ENCODE results near the gene NOXA1. TPM values are rescaled to one million over a fixed set of nuclear protein-coding genes. Genes with fewer than 3 reads are reported as not detected.

NOXA1 gene
- total and polyA plus RNA-seq, 2 donors, result 1.9 to 8.4 TPM

DNA sequence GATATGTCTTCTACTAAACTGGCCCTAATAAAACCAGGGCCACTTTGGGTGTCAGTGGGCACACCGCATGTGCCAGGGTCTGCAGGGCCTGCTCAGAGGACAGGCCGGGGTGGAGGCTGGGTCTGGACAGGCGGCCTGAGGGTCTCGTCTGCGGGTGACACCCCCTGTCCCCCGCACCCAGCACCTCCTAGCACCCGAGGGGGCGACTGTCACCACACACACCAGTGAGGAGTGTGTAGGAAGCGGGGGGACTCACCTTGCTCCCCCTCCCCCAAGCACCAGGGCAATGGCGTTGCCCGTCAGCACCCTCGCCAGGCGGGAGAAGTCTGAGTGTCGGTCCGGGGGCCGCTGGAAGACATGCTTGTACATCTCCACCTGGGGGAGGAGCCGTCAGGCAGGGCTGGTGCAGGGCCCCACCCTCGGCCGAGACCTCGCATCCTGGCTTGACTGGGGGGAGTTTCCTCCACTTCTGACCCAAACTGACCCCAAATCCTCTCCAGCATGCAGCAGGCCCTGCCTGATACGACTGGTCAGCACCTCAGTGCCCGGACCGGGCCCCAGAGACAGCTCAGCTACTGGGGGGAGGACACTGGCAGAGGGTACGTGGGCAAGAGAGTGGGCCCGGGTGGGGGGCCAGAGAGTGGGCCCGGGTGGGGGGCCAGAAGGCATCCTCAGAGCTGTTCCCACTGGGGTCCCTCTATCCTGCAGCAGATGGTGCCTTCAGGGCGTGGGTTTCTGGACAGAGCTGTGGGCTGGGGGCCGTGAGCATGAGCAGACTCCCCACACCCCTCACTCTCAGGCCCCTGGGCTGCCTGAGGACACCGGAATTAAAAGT lies 54.8 kb downstream of the NOXA1 start:
- peaks cover 0 to 3% of the 10 kb centered on the region in 2 donors for H3K4me1 ChIP-seq (ENCODE audit: control insufficient read depth in 2 of 2, insufficient read depth in 2 of 2, low read length in 2 of 2)
- H3K27me3 ChIP-seq (ENCODE audit: control insufficient read depth in 2 of 2, insufficient read depth in 1 of 2, low read length in 1 of 2), result peaks cover 0 to 8% of the 10 kb centered on the region in 2 donors
- WGBS, result 96% methylated on average over 29 of the region's 29 CpGs
- no peak for DNase-seq (ENCODE audit: low read depth in 6 of 9, low spot score in 9 of 9)
- no peak overlapping the region for H3K27ac ChIP-seq (ENCODE audit: low read depth in 1 of 2, low read length in 1 of 2)
- peaks cover 3 to 25% of the 10 kb centered on the region in 2 donors for H3K9me3 ChIP-seq (ENCODE audit: control insufficient read depth in 2 of 2, insufficient read depth in 1 of 2, low read length in 1 of 2)
- no peaks in the 10 kb centered on the region for H3K36me3 ChIP-seq (ENCODE audit: control insufficient read depth in 2 of 2, insufficient read depth in 2 of 2, low read length in 1 of 2)
- H3K4me3 ChIP-seq (ENCODE audit: low read length in 2 of 2), result no peak overlapping the region

DNA sequence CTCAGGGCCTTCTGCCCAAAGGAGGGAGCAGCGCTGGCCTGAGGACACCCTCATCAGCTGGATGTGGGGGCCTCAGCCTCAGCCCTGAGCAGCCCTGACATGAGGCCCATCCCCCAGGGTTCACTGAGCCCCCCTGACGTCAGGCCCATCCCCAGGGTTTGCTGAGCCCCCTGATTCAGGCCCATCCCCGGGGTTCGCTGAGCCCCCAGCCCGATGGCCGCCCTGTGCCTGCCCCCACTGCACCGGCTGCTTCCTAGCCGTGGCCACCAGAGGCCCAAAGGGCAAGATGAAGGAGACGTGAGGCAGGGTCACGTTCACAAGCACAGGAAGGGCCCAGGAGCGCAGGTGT lies 55.4 kb downstream of the NOXA1 start:
- Histone ChIP-seq H3K36me3 (ENCODE audit: control insufficient read depth in 2 of 2, insufficient read depth in 2 of 2, low read length in 1 of 2) (no peaks in the 10 kb centered on the region), H3K4me1 (ENCODE audit: control insufficient read depth in 2 of 2, insufficient read depth in 2 of 2, low read length in 2 of 2) (peaks cover 0 to 3% of the 10 kb centered on the region in 2 donors), H3K27me3 (ENCODE audit: control insufficient read depth in 2 of 2, insufficient read depth in 1 of 2, low read length in 1 of 2) (peaks cover 0 to 8% of the 10 kb centered on the region in 2 donors), H3K27ac (ENCODE audit: low read depth in 1 of 2, low read length in 1 of 2) (no peak overlapping the region), H3K9me3 (ENCODE audit: control insufficient read depth in 2 of 2, insufficient read depth in 1 of 2, low read length in 1 of 2) (peaks cover 3 to 24% of the 10 kb centered on the region in 2 donors), H3K4me3 (ENCODE audit: low read length in 2 of 2) (no peak overlapping the region)
- 93% methylated on average over 11 of the region's 11 CpGs for WGBS
- no peak for DNase-seq (ENCODE audit: low read depth in 6 of 9, low spot score in 9 of 9)

DNA sequence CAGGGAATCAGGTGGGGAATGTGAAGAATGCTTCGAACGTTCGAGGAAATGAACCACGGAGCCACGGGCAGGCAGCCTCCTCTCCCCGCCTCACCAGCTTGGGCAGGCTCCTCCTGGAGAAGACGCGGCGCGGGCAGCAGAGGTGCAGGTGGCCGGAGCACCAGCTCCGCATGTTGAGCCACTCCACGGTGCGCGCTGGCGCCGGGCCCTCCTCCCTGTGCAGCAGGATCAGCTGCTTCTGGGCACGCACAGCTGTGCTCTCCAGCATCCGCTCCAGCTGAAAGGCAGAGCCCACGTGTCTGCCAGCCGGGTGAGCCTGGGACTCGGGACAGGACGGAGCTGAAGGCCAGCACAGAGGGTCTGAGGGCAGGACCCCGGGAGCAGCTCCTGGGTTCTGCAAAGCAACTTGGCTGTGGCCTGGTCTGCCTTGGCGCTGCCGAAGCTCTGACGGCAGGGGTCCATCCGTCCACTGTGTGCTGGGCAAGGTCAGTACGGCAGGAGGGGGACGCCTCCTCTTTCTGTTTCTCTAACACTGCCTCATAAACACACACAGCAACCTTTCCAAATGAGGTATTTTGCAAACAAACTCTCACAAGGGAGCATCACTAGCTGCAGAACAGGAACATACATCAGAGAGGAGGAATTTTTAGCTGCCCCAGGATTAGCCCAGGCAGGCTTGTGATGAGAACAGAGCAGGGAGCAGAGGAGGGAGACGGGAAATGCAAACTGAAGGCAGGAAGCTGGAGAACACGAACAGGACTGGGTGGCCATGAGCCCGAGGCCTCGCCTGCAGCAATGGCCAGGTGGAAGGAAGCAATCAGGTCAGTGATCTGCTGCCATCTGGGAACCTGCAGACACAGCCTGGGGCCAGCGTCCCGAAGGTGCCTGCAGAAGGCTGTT lies 56.0 kb downstream of the NOXA1 start:
- no peak overlapping the region for H3K4me3 ChIP-seq (ENCODE audit: low read length in 2 of 2)
- peaks cover 0 to 8% of the 10 kb centered on the region in 2 donors for H3K27me3 ChIP-seq (ENCODE audit: control insufficient read depth in 2 of 2, insufficient read depth in 1 of 2, low read length in 1 of 2)
- no peak for DNase-seq (ENCODE audit: low read depth in 6 of 9, low spot score in 9 of 9)
- H3K27ac ChIP-seq (ENCODE audit: low read depth in 1 of 2, low read length in 1 of 2), result no peak overlapping the region
- no peaks in the 10 kb centered on the region for H3K36me3 ChIP-seq (ENCODE audit: control insufficient read depth in 2 of 2, insufficient read depth in 2 of 2, low read length in 1 of 2)
- H3K9me3 ChIP-seq (ENCODE audit: control insufficient read depth in 2 of 2, insufficient read depth in 1 of 2, low read length in 1 of 2), result peaks cover 2 to 19% of the 10 kb centered on the region in 2 donors
- H3K4me1 ChIP-seq (ENCODE audit: control insufficient read depth in 2 of 2, insufficient read depth in 2 of 2, low read length in 2 of 2), result peaks cover 0 to 3% of the 10 kb centered on the region in 2 donors
- 96% methylated on average over 36 of the region's 36 CpGs for WGBS

DNA sequence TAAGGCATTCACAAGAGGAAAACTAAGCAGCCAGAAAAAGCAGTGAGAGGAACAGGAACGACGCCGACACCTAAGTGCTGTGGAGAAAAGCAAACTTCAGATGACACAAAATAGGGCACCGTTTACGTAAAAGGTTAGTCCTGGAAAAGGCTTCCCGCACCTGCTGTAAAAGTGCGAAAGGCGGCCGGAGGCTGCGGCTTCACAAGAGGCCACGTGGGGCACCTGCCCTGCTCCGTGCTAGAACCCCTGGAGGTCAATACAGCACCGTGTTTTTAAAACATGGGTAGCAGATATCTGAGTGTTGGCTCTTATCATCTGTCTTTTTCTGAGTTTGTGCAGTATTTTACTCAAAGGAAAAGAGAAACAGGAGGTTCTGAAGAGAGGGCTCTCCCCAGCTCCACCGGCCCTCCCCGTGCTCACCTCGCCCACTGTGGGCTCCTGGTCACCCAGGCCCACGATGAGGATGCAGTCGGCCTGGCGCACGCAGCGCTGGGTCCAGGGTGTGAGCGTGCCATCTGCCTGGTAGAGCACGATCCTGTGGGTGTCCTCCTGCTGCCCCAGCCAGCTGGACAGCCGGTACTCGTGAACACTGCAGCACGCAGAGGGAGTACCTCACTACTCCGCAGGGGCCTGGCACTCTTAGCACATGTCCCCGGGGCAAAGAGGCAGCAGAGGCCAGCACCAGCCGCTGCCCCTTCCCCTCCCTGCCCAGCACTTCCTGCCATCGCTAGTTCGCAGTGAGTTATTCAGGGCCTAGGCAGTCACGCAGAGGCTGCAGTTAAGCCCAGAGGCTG lies 56.9 kb downstream of the NOXA1 start:
- no peak for DNase-seq (ENCODE audit: low read depth in 6 of 9, low spot score in 9 of 9)
- Histone ChIP-seq H3K36me3 (ENCODE audit: control insufficient read depth in 2 of 2, insufficient read depth in 2 of 2, low read length in 1 of 2) (no peaks in the 10 kb centered on the region), H3K4me3 (ENCODE audit: low read length in 2 of 2) (no peak overlapping the region), H3K27me3 (ENCODE audit: control insufficient read depth in 2 of 2, insufficient read depth in 1 of 2, low read length in 1 of 2) (peaks cover 0 to 8% of the 10 kb centered on the region in 2 donors), H3K4me1 (ENCODE audit: control insufficient read depth in 2 of 2, insufficient read depth in 2 of 2, low read length in 2 of 2) (peaks cover 0 to 3% of the 10 kb centered on the region in 2 donors), H3K9me3 (ENCODE audit: control insufficient read depth in 2 of 2, insufficient read depth in 1 of 2, low read length in 1 of 2) (peaks cover 2 to 13% of the 10 kb centered on the region in 2 donors), H3K27ac (ENCODE audit: low read depth in 1 of 2, low read length in 1 of 2) (no peak overlapping the region)
- WGBS, result 94% methylated on average over 32 of the region's 32 CpGs

- Histone ChIP-seq H3K4me3 (ENCODE audit: low read length in 2 of 2) (no peak overlapping the region), H3K27me3 (ENCODE audit: control insufficient read depth in 2 of 2, insufficient read depth in 1 of 2, low read length in 1 of 2) (peaks cover 0 to 8% of the 10 kb centered on the region in 2 donors), H3K9me3 (ENCODE audit: control insufficient read depth in 2 of 2, insufficient read depth in 1 of 2, low read length in 1 of 2) (peaks cover under 1 to 7% of the 10 kb centered on the region in 2 donors), H3K4me1 (ENCODE audit: control insufficient read depth in 2 of 2, insufficient read depth in 2 of 2, low read length in 2 of 2) (peaks cover 0 to 3% of the 10 kb centered on the region in 2 donors), H3K27ac (ENCODE audit: low read depth in 1 of 2, low read length in 1 of 2) (no peak overlapping the region), H3K36me3 (ENCODE audit: control insufficient read depth in 2 of 2, insufficient read depth in 2 of 2, low read length in 1 of 2) (no peaks in the 10 kb centered on the region)
- DNase-seq (ENCODE audit: low read depth in 6 of 9, low spot score in 9 of 9), result no peak
- WGBS, result 96% methylated on average over 38 of the region's 38 CpGs
Measured at GRCh38 chr9:137480686-137481683, 57.8 kb downstream of the NOXA1 start.

DNA sequence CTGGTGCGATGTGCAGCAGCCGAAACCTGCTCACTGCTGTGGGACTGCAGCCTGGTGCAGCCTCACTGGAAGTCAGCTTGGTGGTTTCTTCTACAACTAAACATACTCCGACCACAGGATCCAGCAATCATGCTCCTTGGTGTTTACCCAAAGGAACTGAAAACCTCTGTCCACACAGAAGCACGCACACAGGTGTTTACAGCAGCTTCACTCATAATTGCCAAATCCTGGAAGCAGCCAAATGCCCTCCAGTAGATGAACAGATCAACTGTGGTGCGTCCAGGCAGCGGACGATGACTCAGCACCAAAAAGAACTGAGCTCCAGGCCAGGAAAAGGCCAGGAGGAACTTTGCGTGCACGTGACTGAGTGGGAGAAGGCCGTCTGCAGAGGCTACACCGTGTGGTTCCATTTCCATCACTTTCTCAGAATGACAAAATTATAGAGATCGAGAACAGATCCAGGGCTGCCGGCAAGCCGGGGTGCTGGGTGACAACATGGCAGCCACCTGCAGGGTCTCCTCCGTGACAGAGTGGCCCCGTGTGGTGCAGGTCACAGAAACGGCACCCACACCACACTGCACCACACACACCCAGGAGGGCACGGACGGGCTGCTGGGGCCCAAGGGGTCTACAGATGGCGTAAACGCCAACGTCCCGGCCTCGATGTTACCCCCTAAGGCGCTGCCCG lies 59.0 kb downstream of the NOXA1 start:
- Histone ChIP-seq H3K36me3 (ENCODE audit: control insufficient read depth in 2 of 2, insufficient read depth in 2 of 2, low read length in 1 of 2) (no peaks in the 10 kb centered on the region), H3K27ac (ENCODE audit: low read depth in 1 of 2, low read length in 1 of 2) (no peak overlapping the region)

More for the DNA sequence above, 59.0 kb downstream of the NOXA1 start:
- H3K27me3 ChIP-seq (ENCODE audit: control insufficient read depth in 2 of 2, insufficient read depth in 1 of 2, low read length in 1 of 2), result peaks cover 0 to 8% of the 10 kb centered on the region in 2 donors
- H3K4me3 ChIP-seq (ENCODE audit: low read length in 2 of 2), result no peak overlapping the region
- 53% methylated on average over 26 of the region's 26 CpGs for WGBS
- no peaks in the 10 kb centered on the region for H3K9me3 ChIP-seq (ENCODE audit: control insufficient read depth in 2 of 2, insufficient read depth in 1 of 2, low read length in 1 of 2)
- DNase-seq (ENCODE audit: low read depth in 6 of 9, low spot score in 9 of 9), result no peak
- H3K4me1 ChIP-seq (ENCODE audit: control insufficient read depth in 2 of 2, insufficient read depth in 2 of 2, low read length in 2 of 2), result peaks cover 0 to 9% of the 10 kb centered on the region in 2 donors

Data from thymus (tissue), 11 donors.